Activated CD8-positive, alpha-beta memory T cell treated with anti-CD3 and anti-CD28 coated beads for 1 hour (primary cell): ENCODE measurements around the gene FXYD1.
"Not testable (repeated sequence)": the region's sequence is repeated elsewhere in the genome, so short reads cannot be mapped to it uniquely, and the experiment has no call there.

Experiments
- DNase-seq, 2 donors: peaks; one replicate each; pipeline ENCODE4 v3.0.0-alpha.2; 2020; ENCODE audit warnings: low read depth in 1 of 2; ENCODE audit errors: extremely low read depth in 1 of 2

FXYD1 gene

DNA sequence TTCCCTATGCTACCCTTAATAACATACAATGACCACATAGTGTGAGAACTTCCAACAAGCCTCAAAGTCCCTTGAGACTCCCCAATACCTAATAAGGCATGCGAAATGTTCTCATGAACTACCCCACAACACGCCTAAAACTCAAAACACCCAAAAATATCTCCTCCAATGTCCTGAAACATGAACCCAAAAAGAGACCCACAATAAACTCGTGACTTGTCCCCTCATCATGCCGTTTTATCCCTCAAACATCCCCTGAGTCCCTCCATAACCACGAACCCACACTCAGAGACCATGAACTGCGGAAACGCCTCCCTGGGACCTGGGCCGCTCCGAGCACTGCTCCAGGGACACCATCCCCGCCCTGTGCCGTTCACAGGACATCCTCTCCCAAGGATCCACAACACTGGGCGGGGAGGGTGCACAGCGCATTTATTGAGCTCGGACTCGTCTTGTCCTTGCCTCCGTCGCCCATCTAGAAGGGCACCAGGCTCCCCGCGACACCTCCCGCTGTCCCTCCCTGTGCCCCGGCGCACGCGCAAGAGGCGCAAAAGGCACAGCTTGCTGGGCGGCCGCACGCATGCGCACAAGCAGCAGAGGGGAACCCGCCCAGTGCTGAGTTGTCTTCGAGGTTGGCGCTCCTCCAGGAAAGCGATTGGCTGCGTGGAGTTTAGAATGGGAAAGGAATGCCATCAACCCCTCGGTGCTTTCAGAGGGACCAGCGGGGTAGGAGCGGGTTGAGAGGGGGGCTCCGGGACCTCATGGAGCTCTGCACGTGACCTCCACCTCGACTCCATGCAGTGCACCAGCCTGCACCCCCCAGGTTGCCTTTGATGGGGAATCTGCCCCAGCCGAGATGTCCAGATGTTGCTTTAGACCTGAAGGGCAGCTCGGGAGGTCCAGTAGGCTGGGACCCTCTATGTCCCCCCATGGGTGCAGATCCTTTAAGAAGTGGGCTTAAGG is 14.2 kb upstream of the FXYD1 start:
- DNase-seq = peak; percentile 65 to 79

DNA sequence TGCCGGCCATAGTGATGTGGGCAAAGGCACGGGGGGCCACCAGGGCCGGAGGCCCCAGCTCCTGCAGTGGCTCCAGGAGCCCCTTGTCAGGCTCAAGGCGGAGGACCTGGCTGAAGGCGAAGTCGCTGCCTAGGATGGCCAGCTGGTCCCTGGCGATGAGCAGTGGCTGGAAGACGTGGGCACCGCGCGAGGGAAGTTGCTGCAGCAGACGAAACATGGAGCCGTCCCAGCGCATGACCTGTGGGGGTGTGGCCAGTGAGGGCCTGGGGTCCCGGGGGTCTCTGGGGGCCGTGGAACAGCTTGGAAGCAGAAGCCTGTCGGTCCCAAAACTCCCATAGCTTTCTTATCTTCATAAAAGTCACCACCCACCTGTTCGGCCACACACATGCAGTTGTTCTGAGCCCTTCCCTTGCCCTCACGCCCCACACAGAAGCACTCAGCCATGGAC is 13.3 kb upstream of the FXYD1 start:
- no peak for DNase-seq

DNA sequence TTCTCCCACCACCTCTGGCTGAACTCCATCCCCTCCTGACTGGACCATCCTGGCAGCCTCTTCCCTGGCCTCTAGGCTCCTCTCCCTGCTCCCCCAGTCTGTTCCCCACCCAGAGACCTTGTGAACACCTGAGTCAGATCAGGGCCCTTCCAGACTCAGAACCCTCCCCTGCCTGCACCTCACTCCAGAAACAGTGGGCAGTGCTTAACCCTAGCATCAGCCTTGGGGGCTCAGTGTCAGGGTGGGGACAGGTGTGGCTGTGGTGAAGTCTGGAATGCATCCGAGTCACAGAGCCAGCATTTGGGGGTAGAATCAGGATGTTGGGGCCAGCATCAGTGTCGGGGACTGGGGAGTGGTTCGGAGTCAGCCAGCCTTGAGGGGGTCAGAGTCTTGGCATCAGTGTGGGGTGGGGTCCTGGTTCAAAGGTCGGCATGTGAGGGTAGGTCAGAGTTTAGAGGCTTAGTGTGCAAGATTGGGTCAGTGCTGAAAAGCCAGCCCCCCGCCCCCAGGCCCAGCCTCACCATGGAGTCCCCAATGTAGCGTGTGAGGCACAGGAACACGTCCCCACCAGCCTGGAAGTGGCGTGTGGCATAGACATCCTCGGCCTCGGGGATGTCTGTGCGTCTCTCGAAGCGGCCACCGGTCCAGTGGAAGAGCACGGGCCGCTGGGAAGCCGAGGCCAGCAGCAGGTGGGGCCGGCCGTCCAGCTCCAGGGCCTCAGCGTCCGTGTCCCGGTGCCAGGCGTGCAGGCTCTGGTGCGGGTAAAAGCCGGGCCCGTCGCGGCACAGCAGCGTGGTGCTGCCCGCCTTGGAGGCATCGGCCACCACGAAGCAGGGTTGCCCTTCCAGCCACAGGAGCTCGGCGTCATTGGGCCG is 12.6 kb upstream of the FXYD1 start:
- no peak for DNase-seq

DNA sequence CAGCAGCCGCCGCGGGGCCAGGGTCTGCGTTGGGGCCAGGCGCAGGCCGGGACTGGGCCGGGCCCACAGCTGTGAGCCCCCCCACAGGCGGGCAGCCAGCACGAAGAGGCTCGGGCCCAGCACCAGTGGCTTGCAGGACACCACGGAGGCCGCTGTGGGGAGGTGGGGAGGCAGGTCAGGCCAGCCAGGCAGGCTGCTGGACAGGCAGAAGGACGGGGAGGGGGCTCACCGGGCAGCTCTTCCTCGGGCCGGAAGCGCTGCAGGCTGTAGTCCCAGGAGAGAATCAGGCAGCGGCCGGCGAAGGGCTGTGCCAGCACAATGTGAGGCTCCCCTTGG is 12.0 kb upstream of the FXYD1 start:
- no peak for DNase-seq

DNA sequence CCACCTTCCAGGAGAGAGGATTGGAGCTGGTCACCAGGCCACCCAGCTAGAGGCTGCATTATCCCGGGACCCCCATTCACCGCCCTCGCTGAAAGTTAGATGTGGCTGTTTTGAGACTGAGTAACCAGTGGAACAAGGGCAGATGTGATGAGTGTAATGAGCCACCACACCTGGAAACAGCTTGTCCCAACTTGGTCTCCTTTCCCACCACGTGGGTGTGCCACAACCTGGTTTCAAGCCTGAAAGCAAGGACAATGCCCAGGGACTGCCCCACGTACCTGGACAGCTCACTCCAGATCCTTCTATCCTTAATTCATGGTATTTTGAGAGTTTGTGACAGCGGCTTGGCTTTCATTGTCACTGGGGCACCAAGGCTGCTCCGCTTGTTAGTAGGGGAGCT is 10.8 kb upstream of the FXYD1 start:
- no peak for DNase-seq

DNA sequence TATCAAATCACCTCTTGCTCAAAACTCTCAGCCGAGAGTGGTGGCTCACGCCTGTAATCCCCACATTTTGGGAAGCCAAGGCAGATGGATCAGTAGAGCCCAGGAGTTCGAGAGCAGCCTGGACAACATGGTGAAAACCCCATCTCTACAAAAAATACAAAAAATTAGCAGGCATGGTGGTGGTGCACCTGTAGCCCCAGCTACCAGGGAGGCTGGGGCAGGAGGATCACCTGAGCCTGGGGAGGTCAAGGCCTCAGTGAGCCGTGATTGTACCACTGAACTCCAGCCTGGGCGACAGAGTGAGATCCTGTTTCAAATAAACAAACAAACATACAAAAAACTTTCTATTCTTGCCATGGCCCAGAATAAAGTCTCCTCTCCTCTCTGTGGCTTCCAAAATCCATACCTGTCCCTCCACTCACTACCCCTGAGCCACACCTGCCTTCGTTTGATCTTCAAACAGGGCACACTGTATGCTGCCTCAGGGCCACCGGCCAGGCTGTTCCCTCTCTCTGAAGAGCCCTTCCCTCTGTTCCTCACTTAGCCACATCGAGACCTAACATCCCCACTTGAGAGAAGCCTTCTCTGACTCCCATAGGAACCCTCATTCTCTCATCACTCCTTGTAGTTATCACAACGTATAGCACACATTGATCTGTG is 10.1 kb upstream of the FXYD1 start:
- no peak for DNase-seq

DNA sequence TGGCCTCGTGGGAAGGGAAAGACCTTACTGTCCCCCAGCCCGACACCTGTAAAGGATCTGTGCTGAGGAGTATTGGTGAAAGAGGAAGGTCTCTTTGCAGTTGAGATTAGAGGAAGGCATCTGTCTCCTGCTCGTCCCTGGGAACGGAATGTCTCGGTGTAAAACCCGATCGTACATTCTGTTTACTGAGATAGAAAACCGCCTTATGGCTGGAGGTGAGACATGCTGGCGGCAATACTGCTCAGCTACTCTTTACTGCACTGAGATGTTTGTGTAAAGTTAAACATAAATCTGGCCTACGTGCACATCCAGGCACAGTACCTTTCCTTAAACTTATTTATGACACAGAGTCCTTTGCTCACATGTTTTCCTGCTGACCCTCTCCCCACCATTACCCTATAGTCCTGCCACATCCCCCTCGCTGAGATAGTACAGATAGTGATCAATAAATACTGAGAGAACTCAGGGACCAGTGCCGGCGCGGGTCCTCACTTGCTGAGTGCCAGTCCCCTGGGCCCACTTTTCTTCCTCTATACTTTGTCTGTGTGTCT is 8.8 kb upstream of the FXYD1 start:
- DNase-seq = not testable (repeated sequence)

DNA sequence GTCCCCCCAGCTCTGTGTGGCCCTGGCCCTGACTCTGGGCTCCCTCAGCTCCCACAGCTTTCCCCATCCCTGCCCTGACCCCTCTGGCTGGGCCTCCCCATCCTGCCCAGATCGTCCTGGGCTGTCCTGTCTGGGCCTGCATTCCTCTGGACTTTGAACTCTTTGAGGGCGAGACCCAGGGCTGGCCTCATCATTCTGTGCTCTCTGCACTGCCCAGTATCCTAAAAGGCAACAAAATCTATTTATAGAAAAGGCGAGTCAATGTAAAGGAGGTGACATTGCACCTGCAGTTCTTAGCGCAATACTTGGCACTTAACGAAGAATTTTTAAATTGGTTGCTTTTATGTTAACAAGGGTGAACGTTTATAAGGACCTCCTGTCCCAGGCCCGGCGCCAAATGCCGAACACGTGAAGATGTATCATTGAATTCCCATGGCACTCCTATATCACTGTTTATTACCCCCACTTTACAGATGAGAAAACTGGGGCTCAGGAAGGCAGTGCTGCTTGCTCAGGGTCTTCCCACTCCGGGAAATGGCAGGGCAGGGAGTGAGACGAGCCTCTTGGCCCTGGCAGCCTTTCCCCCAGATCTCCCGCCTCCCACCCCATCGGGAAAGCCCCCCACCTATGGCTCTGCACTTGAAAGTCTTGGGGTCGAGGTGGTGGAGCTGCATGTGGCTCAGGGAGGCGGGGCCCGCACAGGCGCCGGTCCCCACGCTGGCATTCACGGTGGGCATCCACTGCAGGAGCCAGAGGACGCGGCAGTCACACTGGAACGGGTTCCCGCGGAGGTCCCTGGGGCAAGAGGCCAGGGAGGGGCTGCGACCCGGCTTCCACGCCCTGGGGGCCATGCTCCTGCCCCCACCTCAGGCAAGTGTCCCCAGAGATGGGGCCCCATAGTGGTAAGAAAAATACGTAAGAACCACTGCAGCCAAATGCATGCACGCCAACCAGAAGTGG is 7.6 kb upstream of the FXYD1 start:
- no peak for DNase-seq

DNA sequence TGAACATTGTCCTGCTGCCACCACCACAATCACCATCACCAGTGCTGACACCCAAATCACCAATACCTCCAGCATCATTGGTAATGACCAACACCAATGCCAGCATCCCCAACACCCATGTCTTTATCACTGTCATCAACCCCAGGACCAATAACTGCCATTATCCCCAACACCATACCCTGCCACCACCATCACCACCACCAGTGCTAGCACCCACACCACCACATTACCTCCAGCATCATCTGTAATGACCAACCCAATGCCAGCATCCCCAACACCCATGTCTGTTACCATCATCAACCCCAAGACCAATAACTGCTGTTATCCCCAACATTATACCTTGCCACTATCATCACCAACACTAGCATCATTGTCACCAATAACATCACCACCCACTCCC is 6.4 kb upstream of the FXYD1 start:
- DNase-seq = no peak

DNA sequence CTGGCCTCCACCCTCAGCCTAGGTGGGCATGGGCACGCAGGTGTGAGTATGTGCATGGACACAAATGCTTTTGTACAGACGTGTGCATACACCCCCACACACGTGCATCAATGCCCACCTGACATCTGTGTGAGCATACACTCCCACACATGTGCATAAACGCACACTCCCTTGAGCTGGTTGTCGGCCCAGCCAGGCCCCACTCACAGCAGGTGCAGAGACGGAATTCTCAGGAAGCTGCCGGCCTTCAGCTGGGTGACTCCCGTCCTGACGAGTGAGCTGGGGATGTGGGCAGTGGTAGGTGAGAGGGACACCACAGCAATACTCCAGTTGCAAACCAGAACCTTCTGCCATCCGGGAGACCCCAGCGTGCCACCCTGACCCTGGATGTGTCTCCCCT is 4.8 kb upstream of the FXYD1 start:
- no peak for DNase-seq

DNA sequence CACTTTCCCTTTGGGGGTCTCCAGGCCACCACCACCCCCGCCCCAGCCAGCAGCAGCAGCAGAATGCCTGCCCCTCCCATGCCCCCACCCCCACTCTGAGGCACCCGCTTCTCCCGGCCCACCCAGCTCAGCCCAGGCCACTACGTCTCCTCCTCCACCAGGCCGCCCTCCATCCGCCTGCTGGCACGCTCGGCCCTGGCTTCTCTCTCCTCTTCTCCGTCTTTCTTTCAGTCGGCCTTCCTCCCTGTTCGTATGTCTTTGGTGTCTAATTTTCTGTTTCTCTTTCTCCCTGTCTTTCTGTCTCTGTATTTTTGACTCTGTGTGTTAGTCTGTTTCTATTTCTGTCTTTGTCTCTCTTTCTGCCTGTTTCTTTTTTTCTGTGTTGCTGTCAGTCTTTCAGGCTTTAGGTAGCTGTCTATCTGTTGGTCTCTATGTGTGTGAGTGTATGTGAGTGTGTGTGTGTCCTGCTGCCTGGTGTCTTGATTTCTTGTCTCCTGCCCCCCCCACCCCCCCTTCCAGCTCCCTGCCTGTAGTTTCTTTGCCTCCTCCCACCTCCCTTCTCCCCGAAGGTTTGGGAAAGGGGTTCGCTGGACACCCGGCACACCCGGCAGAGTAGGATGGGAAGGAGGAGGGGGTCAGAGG is 3.9 kb upstream of the FXYD1 start, which contains the start of gene LGI4:
TSS of gene LGI4 (minus strand) at position 459 of the 642 bp plus-strand sequence. CDS start at position 80, 379 bp downstream.
- DNase-seq = no peak

DNA sequence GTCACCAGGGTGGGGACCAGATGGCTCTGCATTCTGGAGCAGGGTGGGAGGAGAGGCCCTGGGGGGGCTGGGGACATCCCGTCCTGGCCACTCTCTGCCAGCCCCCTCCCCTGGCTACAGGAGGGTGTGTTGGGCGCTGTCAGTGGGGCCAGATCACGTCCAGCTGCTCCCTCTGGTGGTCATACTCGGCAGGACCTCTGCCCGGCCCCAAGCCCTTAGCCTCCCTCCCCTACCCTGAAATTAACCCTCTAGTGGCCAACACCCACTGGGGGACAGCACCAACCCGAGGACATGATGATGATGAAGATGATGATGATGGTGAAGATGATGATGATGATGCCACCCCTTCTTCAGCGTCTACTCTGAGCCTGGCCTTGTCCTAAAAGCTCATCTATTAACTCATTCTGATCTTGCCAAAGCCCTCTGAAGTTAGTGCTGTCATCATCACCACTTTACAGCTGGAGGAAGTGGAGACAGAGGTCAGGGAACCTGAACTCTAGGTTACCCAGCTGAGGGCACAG is 3.2 kb upstream of the FXYD1 start:
- peak in 1 of 2 donors; percentile 44 for DNase-seq

DNA sequence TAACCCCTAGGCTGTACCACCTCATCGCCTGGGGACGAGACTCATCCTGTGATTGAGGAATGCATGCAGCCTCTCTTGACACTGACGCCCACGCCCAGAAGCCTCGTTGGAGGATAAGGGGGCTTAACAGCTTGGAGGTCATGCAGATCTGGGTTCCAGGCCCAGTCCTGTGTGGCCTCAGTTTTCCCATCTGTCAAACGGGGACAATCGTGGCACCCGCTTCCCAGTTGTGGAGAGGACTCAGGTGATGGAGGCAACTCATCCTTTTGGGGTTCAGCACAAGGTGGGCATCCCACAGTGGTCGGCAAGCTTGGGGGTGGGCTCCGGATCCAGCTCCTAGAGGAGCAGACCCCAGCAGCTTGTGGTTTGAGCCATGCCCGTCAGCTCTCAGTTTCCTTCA is 2.4 kb upstream of the FXYD1 start:
- DNase-seq = no peak

DNA sequence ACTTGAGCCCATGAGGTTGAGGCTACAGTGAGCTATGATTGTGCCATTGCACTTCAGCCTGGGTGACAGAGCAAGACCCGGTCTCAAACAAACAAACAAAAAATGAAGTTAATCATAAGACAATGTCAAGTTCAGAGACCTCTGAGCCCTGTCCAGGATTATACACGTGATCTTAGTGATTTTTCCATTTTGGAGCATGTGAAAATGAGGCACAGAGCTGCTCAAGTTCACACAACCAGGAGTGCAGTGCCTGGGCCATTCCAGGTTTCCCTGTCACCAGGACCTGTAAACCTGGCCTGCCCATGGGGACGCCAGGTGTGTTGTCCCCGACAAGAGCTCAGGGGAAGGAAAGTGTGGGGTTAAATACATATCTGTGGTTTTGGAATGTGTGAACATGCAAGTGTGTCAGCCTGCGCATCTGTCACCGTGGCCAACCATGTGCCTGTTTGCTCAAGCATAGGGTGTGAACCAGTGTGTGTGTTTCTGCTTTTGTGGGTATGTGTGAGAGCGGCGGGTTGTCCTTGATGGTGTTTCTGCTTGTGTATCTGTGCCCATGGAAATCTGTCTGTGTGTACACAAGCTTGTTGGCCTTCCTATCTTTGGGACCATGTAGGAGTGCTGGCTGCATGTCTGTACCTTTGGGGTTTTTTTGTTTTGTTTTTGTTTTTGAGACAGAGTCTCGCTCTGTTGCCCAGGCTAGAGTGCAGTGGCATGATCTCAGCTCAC is 1.5 kb upstream of the FXYD1 start:
- no peak for DNase-seq

DNA sequence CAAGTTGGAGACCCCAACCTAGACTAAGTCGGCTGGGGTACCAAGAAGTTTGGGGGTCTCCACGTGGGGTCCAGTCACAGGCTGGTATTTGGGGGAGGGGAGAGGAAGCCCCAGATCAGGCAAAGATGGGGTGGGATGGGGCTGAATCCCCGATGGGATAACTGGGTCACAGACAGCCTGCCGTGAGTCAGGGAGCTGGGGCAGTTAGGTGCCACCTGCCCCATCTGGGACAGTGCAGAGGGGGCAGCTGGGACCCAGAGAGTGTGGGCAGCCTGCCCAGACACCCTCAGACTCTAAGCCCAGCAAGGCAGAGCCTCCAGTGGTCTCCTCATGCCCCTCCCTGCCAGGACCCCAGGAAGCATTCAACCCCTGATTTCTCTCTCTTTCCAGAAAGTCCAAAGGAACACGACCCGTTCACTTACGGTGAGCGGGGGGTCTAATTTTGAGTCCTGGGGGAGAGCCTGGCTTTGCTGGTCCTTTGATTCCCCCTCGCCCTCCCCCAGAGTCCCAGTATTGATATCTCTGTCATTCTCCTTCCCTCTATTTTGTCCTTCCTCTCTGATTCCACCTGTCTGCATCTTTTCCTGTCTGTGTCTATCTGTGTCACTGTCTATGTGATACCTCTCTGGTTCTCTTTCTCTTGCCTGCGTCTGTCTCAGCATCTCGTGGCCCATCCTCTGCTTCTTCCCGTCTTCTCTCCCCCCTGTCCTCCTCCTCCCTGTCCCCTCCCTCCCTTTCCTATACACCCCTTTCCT is 1.8 kb downstream of the FXYD1 start:
- DNase-seq = no peak

DNA sequence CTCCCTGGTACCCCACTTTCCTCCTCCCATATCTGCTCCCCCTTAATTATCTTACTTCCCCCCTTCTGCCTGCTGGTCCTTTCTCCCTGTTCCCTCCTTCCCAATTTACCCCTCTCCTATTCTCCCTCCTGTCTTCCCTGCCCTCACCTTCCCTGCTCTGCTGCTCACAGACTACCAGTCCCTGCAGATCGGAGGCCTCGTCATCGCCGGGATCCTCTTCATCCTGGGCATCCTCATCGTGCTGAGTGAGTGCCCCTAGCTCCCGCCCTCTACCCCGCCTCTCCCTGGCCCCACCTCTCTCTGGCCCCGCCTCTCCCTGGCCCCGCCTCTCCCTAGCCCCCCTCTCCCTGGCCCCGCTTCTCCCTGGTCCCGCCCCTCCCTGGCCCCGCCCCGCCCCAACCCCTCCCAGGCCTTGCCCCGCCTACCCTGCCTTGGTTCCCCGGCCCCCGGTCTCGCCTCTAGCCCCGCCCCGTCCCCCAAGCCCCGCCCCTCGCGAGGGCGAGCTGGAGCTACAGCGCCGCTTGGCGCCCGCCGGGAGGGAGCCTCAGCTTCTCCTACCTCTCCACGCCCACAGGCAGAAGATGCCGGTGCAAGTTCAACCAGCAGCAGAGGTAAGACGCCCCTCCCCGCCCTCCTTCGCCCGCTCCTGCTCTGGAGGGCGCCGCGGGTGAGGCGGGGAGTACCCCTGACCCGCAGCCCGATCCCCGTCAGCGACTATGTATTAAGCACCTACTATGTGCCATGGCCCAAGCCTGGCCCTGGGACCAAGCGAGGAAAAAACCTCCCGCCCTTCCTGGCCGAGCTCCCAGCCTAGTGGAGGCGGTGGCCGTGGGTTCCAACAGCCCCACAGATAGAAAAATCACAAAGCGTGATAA is 2.6 kb downstream of the FXYD1 start:
- peak; percentile 80 to 95 for DNase-seq
